SK-N-SH treated with all-trans-retinoic acid at 6 μM for 48 hours (cell line): ENCODE measurements around the gene QRFP.

Experiments used
- BACH2 ChIP-seq: fragments of 250-450 bp; sonication (Bioruptor Pico); IDR thresholded peaks from 2 replicates; pipeline ENCODE4 v1.9.0; 2021; ENCODE audit warnings: mild to moderate bottlenecking, borderline replicate concordance
- GLIS3 ChIP-seq: fragments of 250-450 bp; sonication (Bioruptor Pico); IDR thresholded peaks from 2 replicates; pipeline ENCODE4 v1.5.0; 2020; ENCODE audit warnings: mild to moderate bottlenecking, moderate library complexity
- RARB ChIP-seq: fragments of 250-450 bp; sonication (Bioruptor Pico); IDR thresholded peaks from 2 replicates; pipeline ENCODE4 v1.8.0; 2021; ENCODE audit warnings: mild to moderate bottlenecking, moderate library complexity
- TCF4 ChIP-seq: fragments of 250-450 bp; sonication (Bioruptor Pico); IDR thresholded peaks from 2 replicates; pipeline ENCODE4 v1.8.0; 2021; ENCODE audit warnings: mild to moderate bottlenecking, moderate library complexity, borderline replicate concordance
- ZFP3 ChIP-seq: fragments of 250-450 bp; sonication (Bioruptor Pico); IDR thresholded peaks from 2 replicates; pipeline ENCODE4 v1.5.0; 2020; ENCODE audit warnings: mild to moderate bottlenecking, moderate library complexity
- ZFP30 ChIP-seq: fragments of 450-650 bp; formaldehyde crosslinking; IDR thresholded peaks from 2 replicates; pipeline ENCODE4 v1.5.0; 2022; ENCODE audit warnings: mild to moderate bottlenecking, moderate library complexity
- ZNF565 ChIP-seq: fragments of 450-650 bp; formaldehyde crosslinking; conservative IDR thresholded peaks from 2 replicates; pipeline ENCODE4 v1.5.0; 2020; ENCODE audit warnings: low read depth, mild to moderate bottlenecking, moderate library complexity
- TF ChIP-seq, protein P1 (sequence below): fragments of 250-450 bp; sonication (Bioruptor Pico); IDR thresholded peaks from 2 replicates; pipeline ENCODE4 v1.5.0; 2020; ENCODE audit warnings: mild to moderate bottlenecking, moderate library complexity
- TF ChIP-seq, protein P2 (sequence below): fragments of 250-450 bp; sonication (Bioruptor Pico); IDR thresholded peaks from 2 replicates; pipeline ENCODE4 v1.8.0; 2021; ENCODE audit warnings: low read depth, mild to moderate bottlenecking, moderate library complexity, borderline replicate concordance
- TF ChIP-seq, protein P3 (sequence below): fragments of 250-450 bp; sonication (Bioruptor Pico); IDR thresholded peaks from 2 replicates; pipeline ENCODE4 v1.8.0; 2020; ENCODE audit warnings: mild to moderate bottlenecking, moderate library complexity, borderline replicate concordance

DNA sequence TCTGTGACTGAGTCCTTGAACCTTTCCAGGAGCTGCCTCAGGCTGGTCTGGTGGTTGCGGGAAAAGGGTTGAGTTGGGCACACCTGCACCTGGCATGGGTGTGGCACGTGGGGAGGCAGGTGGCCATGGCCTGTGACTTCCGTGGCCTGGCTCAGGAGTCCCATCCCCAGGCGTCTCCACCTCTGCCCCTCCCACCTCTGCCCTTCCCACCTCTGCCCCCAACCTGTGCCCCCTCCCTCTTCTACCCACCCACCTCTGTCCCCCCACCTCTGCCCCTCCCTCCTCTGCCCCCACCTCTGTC is 1.9 kb upstream of the QRFP start:
- TF ChIP-seq, protein P1, sequence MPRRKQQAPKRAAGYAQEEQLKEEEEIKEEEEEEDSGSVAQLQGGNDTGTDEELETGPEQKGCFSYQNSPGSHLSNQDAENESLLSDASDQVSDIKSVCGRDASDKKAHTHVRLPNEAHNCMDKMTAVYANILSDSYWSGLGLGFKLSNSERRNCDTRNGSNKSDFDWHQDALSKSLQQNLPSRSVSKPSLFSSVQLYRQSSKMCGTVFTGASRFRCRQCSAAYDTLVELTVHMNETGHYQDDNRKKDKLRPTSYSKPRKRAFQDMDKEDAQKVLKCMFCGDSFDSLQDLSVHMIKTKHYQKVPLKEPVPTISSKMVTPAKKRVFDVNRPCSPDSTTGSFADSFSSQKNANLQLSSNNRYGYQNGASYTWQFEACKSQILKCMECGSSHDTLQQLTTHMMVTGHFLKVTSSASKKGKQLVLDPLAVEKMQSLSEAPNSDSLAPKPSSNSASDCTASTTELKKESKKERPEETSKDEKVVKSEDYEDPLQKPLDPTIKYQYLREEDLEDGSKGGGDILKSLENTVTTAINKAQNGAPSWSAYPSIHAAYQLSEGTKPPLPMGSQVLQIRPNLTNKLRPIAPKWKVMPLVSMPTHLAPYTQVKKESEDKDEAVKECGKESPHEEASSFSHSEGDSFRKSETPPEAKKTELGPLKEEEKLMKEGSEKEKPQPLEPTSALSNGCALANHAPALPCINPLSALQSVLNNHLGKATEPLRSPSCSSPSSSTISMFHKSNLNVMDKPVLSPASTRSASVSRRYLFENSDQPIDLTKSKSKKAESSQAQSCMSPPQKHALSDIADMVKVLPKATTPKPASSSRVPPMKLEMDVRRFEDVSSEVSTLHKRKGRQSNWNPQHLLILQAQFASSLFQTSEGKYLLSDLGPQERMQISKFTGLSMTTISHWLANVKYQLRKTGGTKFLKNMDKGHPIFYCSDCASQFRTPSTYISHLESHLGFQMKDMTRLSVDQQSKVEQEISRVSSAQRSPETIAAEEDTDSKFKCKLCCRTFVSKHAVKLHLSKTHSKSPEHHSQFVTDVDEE (CRISPR knock-in tag) = no peak
- TF ChIP-seq BACH2 (CRISPR knock-in tag) (no peak), RARB (CRISPR knock-in tag) (no peak), TCF4 (CRISPR knock-in tag) (no peak), ZNF565 (CRISPR knock-in tag) (no peak), ZFP3 (CRISPR knock-in tag) (no peak), ZFP30 (CRISPR knock-in tag) (no peak), GLIS3 (CRISPR knock-in tag) (no peak)
- TF ChIP-seq, protein P2, sequence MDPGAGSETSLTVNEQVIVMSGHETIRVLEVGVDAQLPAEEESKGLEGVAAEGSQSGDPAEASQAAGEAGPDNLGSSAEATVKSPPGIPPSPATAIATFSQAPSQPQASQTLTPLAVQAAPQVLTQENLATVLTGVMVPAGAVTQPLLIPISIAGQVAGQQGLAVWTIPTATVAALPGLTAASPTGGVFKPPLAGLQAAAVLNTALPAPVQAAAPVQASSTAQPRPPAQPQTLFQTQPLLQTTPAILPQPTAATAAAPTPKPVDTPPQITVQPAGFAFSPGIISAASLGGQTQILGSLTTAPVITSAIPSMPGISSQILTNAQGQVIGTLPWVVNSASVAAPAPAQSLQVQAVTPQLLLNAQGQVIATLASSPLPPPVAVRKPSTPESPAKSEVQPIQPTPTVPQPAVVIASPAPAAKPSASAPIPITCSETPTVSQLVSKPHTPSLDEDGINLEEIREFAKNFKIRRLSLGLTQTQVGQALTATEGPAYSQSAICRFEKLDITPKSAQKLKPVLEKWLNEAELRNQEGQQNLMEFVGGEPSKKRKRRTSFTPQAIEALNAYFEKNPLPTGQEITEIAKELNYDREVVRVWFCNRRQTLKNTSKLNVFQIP = no peak
- TF ChIP-seq, protein P3, sequence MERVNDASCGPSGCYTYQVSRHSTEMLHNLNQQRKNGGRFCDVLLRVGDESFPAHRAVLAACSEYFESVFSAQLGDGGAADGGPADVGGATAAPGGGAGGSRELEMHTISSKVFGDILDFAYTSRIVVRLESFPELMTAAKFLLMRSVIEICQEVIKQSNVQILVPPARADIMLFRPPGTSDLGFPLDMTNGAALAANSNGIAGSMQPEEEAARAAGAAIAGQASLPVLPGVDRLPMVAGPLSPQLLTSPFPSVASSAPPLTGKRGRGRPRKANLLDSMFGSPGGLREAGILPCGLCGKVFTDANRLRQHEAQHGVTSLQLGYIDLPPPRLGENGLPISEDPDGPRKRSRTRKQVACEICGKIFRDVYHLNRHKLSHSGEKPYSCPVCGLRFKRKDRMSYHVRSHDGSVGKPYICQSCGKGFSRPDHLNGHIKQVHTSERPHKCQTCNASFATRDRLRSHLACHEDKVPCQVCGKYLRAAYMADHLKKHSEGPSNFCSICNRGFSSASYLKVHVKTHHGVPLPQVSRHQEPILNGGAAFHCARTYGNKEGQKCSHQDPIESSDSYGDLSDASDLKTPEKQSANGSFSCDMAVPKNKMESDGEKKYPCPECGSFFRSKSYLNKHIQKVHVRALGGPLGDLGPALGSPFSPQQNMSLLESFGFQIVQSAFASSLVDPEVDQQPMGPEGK (CRISPR knock-in tag) = no peak
